MM.1S (cell line): Measurements from ENCODE around the gene ALPI.

Source experiments
- DNase-seq: peaks from one replicate; pipeline ENCODE4 v3.0.0-alpha.2; 2015
- H2AFZ ChIP-seq: fragments of 300-600 bp; sonication (generic); 2 replicates; pipeline ENCODE4 v1.6.0; 2016; ENCODE audit warnings: antibody characterized with exemption, low read length
- H3F3A ChIP-seq: fragments of 300-600 bp; sonication (generic); 2 replicates; pipeline ENCODE4 v1.6.1; 2016; ENCODE audit warnings: mild to moderate bottlenecking, antibody characterized with exemption, low read length, moderate library complexity, mixed read lengths; ENCODE audit not compliant: insufficient read depth
- H3K27ac ChIP-seq: fragments of 300-600 bp; sonication (generic); 2 replicates; pipeline ENCODE4 v1.5.1; 2016; ENCODE audit warnings: mild to moderate bottlenecking, low read length
- H3K27me3 ChIP-seq: fragments of 300-600 bp; sonication (generic); replicated peaks from 2 replicates; pipeline ENCODE4 v1.6.0; 2016; ENCODE audit warnings: low read length; ENCODE audit not compliant: insufficient read depth
- H3K36me3 ChIP-seq: fragments of 300-600 bp; sonication (generic); replicated peaks from 2 replicates; pipeline ENCODE4 v1.6.1; 2016; ENCODE audit warnings: mild to moderate bottlenecking, low read length, mixed read lengths; ENCODE audit not compliant: insufficient read depth
- H3K4me1 ChIP-seq: fragments of 300-600 bp; sonication (generic); 2 replicates; pipeline ENCODE4 v1.6.1; 2016; ENCODE audit warnings: low read length, mixed read lengths
- H3K4me2 ChIP-seq: fragments of 300-600 bp; sonication (generic); 2 replicates; pipeline ENCODE4 v1.6.0; 2016; ENCODE audit warnings: low read depth, low read length
- H3K4me3 ChIP-seq: fragments of 300-600 bp; sonication (generic); 2 replicates; pipeline ENCODE4 v1.5.1; 2016; ENCODE audit warnings: low read length, mixed read lengths
- H3K79me2 ChIP-seq: fragments of 300-600 bp; sonication (generic); 2 replicates; pipeline ENCODE4 v1.6.1; 2016; ENCODE audit warnings: mixed run types, low read length, mixed read lengths
- H3K9ac ChIP-seq: fragments of 300-600 bp; sonication (generic); 2 replicates; pipeline ENCODE4 v1.6.1; 2016; ENCODE audit warnings: low read length, mixed read lengths
- H3K9me2 ChIP-seq: fragments of 300-600 bp; sonication (generic); replicated peaks from 2 replicates; pipeline ENCODE4 v1.6.1; 2016; ENCODE audit warnings: mild to moderate bottlenecking, low read length, mixed read lengths; ENCODE audit not compliant: insufficient read depth
- H3K9me3 ChIP-seq: fragments of 300-600 bp; sonication (generic); replicated peaks from 2 replicates; pipeline ENCODE4 v1.6.1; 2016; ENCODE audit warnings: mild to moderate bottlenecking, low read length, mixed read lengths; ENCODE audit not compliant: insufficient read depth
- H4K20me1 ChIP-seq: fragments of 300-600 bp; sonication (generic); 2 replicates; pipeline ENCODE4 v1.6.1; 2016; ENCODE audit warnings: mild to moderate bottlenecking, low read length, moderate library complexity, mixed read lengths; ENCODE audit not compliant: insufficient read depth
- CTCF ChIP-seq: fragments of 300-600 bp; sonication (generic); IDR thresholded peaks from 2 replicates; pipeline ENCODE4 v1.5.1; 2016; ENCODE audit warnings: antibody characterized with exemption, low read length, mixed read lengths
- EZH2 ChIP-seq: fragments of 300-600 bp; sonication (generic); optimal IDR thresholded peaks from 2 replicates; pipeline ENCODE3; 2017; ENCODE audit warnings: low read depth, mild to moderate bottlenecking, antibody characterized with exemption, low read length, mixed read lengths
- EZH2phosphoT487 ChIP-seq: fragments of 300-600 bp; sonication (generic); IDR thresholded peaks from 2 replicates; pipeline ENCODE4 v1.6.1; 2018; ENCODE audit warnings: antibody characterized with exemption, low read length

The ALPI gene

DNA sequence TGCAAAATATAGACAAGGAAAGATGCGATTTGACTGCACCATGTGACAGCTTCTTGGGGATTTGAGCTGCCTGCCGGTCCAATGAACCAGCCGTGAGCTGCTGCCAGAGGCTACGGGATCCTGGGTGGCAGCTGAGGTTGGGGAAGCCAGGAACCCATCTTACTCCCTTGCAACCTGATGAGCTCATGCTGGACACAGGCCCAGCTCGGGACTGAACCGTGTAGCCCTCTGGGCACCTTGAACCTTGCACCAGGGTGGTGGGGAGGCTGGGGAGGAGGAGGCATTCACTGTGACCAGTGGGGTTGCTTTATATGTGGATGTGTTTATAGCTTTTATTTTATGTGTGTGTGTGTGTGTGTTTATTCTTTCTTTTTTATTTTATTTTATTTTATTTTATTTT is 9.1 kb downstream of the ALPI start:
- Histone ChIP-seq H3K9me2 (no peaks in the 10 kb centered on the region), H3K4me3 (no peak overlapping the region), H3K4me1 (no peaks in the 10 kb centered on the region), H4K20me1 (no peaks in the 10 kb centered on the region), H3K79me2 (no peaks in the 10 kb centered on the region), H3K27ac (no peak overlapping the region), H3K9ac (no peak overlapping the region), H3K4me2 (no peak overlapping the region), H3K9me3 (no peaks in the 10 kb centered on the region), H3K36me3 (no peaks in the 10 kb centered on the region), H3F3A (no peaks in the 10 kb centered on the region), H3K27me3 (peaks cover 15% of the 10 kb centered on the region), H2AFZ (no peak overlapping the region)
- no peak for DNase-seq
- TF ChIP-seq EZH2phosphoT487 (no peak), EZH2 (no peak), CTCF (no peak)

DNA sequence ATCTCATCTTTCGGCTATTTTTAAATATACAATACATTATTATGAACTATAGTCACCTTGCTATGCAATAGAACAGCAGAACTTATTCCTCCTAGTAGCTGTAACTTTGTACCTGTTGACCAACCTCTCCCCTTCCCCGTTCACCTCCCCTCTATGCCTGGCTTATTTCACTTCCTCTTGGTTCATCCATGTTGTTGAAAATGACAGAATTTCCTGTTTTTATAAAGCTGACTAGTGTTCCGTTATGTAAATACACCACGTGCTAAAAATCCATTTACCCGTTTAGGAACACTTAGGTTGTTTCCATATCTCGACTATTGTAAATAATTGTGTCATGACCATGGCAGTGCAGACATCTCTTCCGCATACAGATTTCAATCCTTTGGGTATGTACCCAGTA is 10.3 kb downstream of the ALPI start:
- Histone ChIP-seq H3K4me3 (no peak overlapping the region), H3K9me2 (no peaks in the 10 kb centered on the region), H2AFZ (no peak overlapping the region), H3K9ac (no peak overlapping the region), H3K36me3 (no peaks in the 10 kb centered on the region), H3K27me3 (peaks cover 15% of the 10 kb centered on the region), H4K20me1 (no peaks in the 10 kb centered on the region), H3K4me2 (no peak overlapping the region), H3K4me1 (no peaks in the 10 kb centered on the region), H3K27ac (no peak overlapping the region), H3K9me3 (no peaks in the 10 kb centered on the region), H3F3A (no peaks in the 10 kb centered on the region), H3K79me2 (no peaks in the 10 kb centered on the region)
- no peak for TF ChIP-seq CTCF
- no peak for TF ChIP-seq EZH2phosphoT487
- TF ChIP-seq EZH2: no peak
- DNase-seq: no peak

DNA sequence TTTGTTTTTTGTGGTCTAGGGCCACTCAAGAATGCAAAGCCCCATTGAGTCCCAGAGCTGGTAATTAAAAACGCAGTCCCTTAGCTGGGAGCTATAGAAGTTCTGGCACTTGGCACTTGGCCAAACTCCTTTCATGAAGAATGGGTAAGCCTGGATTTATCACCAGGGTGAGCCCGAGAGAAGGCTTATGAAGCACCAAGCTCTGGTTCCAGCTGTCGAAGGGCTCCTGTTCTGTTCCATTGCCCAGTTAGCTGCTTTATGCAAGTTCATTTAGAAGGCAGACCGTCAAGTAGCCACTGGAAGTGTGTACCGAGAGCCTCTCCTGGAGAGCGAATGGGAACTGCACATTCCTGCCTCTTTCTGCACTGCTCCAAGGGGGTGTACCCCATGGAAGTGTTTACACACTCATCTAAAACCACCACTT is 17.5 kb downstream of the ALPI start:
- H3K27ac ChIP-seq: no peak overlapping the region
- no peaks in the 10 kb centered on the region for H3K27me3 ChIP-seq

More for the DNA sequence above, 17.5 kb downstream of the ALPI start:
- DNase-seq: no peak
- Histone ChIP-seq H3K4me2 (no peak overlapping the region), H3K79me2 (no peaks in the 10 kb centered on the region), H3K36me3 (no peaks in the 10 kb centered on the region), H3K4me1 (no peaks in the 10 kb centered on the region), H3F3A (no peaks in the 10 kb centered on the region), H2AFZ (no peak overlapping the region), H3K9me3 (no peaks in the 10 kb centered on the region), H3K9me2 (no peaks in the 10 kb centered on the region), H3K9ac (no peak overlapping the region), H4K20me1 (no peaks in the 10 kb centered on the region), H3K4me3 (no peak overlapping the region)
- TF ChIP-seq CTCF (no peak), EZH2phosphoT487 (no peak), EZH2 (no peak)
